ENCODE results near the gene EED. TPM values are rescaled to one million over a fixed set of nuclear protein-coding genes. Genes with fewer than 3 reads are reported as not detected.
A peak's percentile ranks its signal among the peaks of the same experiment; 100 is the strongest.

EED gene
- total RNA-seq, 1 experiment from 2014 or later, result 22.9 TPM

DNA sequence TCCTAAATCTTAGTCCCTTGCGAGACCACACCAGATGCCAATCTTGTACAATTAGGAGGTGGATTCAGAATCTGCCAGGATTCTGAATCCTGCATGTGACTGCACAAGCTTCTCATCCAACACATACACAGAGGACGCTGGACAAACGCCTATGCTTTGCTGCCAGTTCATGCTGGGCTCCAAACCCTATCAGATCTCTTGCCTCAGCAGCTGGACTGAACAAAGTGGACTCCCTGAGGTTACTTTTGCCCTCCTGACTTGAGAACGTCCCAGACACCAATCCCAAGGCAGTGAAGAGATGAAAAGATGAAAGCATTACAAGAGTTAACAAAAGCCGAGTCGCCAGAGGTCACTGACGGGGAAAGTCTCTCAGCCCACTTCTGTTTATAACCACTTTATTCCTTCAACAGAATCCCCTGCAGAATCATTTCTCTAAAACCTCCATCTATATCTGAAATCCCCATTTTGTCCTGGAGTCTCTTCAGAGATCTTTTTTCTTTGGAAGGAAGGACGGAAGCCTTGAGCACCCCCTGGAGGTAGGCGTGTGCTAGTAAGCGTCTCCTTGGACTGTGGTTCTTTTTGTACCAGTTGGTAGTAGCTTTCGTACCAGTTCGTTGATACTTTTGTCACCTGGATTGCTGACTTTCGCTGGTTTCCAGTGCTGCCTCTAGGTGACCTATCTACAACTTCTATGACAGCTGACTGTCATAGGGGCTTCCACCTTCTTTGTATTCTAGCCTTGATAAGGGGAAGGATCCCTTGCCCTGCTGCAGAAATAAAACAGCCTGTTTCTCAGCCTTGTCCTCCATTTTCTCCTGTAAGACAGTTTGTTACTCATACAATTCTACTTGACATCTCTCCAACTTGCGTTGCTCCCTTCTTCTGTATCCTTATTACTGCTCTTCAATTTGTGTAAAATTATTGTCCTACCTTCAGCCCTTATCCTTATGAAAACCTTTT lies 26.1 kb upstream of the EED start:
- CTCF ChIA-PET, result interaction anchor here (0.5 to 5.6 kb wide), 43 partner anchors 9 to 555 kb away, joined by 3 to 28 read pairs (median 4); partner anchors contain the start of gene CCDC83
- no peak overlapping the region for H3K4me3 Mint-ChIP-seq (ENCODE audit: unreplicated experiment)
- POLR2A ChIA-PET, result interaction anchor here (1.0 kb wide), 1 partner anchor 25 kb away, joined by 3 read pairs; no protein-coding TSS in a partner anchor

DNA sequence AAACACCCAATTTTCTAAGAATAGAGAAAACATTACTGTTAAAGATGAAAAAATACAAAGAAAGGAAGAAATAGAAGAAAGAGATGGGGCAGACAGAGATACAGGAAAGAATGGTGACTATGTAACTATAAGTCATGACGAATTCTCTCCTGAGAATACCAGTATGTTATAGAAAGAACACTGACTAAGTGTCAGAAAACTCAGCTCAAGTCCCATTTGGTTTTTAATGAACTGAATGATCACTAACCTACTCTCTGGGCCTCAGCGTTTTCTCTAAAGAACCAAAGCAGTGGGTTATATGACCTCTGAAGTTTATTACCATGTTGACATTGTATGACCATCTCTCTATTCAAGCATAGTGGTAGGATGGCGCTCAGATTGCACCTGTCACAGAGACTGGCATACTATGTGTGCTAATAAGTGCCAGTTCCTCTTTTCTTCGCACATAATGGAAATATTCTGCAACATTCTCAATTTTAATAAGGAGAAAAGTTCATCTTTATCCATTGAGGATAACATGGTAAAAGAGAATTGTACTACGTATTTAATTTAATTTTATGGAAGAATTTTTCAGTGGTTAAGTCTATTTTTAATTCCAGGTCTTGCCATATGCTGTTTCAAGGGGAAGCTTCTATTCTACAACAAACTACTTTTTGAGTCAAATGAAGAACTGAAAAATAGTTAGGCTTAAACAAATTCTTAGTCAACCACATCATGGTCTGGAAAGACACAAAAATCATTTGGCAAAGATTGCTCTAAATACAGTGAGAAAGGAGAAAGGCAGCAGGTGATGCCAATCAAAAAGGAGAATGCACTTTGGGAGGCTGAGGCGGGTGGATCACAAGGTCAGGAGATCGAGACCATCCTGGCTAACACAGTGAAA lies 25.0 kb upstream of the EED start:
- peaks cover 11% of the 10 kb centered on the region for H3K36me3 Mint-ChIP-seq (ENCODE audit: insufficient read depth, unreplicated experiment)
- intact Hi-C loops (cut with micrococcal nuclease), result loop anchor here (5.0 kb wide), 1 partner anchor 622 kb away; no protein-coding TSS in a partner anchor
- CTCF ChIA-PET, result interaction anchor here (0.6 to 5.6 kb wide), 22 partner anchors 11 to 1672 kb away, joined by 3 to 28 read pairs (median 4); partner anchors contain the start of gene CCDC83
- peaks cover 6% of the 10 kb centered on the region for H3K4me1 Mint-ChIP-seq (ENCODE audit: insufficient read depth, unreplicated experiment)
- BruUV-seq (replicated peaks), result no TSS peak
- no peak overlapping the region for H3K27ac Mint-ChIP-seq (ENCODE audit: low read depth, unreplicated experiment)
- no peaks in the 10 kb centered on the region for H3K9me3 Mint-ChIP-seq (ENCODE audit: unreplicated experiment)
- H3K4me3 Mint-ChIP-seq (ENCODE audit: unreplicated experiment), result no peak overlapping the region
- TF ChIP-seq, protein P1, sequence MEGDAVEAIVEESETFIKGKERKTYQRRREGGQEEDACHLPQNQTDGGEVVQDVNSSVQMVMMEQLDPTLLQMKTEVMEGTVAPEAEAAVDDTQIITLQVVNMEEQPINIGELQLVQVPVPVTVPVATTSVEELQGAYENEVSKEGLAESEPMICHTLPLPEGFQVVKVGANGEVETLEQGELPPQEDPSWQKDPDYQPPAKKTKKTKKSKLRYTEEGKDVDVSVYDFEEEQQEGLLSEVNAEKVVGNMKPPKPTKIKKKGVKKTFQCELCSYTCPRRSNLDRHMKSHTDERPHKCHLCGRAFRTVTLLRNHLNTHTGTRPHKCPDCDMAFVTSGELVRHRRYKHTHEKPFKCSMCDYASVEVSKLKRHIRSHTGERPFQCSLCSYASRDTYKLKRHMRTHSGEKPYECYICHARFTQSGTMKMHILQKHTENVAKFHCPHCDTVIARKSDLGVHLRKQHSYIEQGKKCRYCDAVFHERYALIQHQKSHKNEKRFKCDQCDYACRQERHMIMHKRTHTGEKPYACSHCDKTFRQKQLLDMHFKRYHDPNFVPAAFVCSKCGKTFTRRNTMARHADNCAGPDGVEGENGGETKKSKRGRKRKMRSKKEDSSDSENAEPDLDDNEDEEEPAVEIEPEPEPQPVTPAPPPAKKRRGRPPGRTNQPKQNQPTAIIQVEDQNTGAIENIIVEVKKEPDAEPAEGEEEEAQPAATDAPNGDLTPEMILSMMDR (IDR thresholded peaks at IDR 0.05; ENCODE audit: unreplicated experiment), result no peak
- no peaks in the 10 kb centered on the region for H3K27me3 Mint-ChIP-seq (ENCODE audit: insufficient read depth, unreplicated experiment)
- POLR2A ChIA-PET, result no interaction called here
- no peak for DNase-seq (ENCODE audit: unreplicated experiment)

More for the DNA sequence above, 26.1 kb upstream of the EED start:
- Mint-ChIP-seq H3K36me3 (ENCODE audit: insufficient read depth, unreplicated experiment) (peaks cover 11% of the 10 kb centered on the region), H3K27ac (ENCODE audit: low read depth, unreplicated experiment) (no peak overlapping the region), H3K4me1 (ENCODE audit: insufficient read depth, unreplicated experiment) (peaks cover 6% of the 10 kb centered on the region), H3K27me3 (ENCODE audit: insufficient read depth, unreplicated experiment) (no peaks in the 10 kb centered on the region), H3K9me3 (ENCODE audit: unreplicated experiment) (no peaks in the 10 kb centered on the region)
- intact Hi-C loops (cut with micrococcal nuclease), result loop anchor here (1.0 to 5.0 kb wide), 4 partner anchors 176 to 621 kb away; partner anchors contain the start of gene CCDC83
- no TSS peak for BruUV-seq (replicated peaks)
- peak; percentile 79 for DNase-seq (ENCODE audit: unreplicated experiment)
- TF ChIP-seq, protein P1 (IDR thresholded peaks at IDR 0.05; ENCODE audit: unreplicated experiment), result peak; percentile 81

DNA sequence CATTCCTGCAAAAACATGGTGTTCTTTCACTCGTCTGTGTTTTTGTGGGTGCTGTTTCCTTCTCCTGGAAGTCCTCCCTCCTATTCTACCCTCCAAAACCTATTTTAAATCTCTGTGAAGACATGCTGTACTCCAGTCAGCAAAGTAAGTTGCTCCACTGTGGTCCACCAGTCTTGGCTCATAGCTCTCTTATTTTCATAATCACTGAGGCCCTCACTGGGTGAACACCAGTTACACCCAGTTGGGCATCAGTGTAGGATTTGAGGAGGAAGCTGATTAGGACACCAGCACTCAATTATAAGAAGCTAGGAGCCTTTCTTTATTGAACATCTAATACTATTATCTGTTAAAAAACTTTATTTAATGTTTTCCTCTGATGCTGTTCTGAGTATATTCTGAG lies 23.9 kb upstream of the EED start:
- Mint-ChIP-seq H3K9me3 (ENCODE audit: unreplicated experiment) (no peaks in the 10 kb centered on the region), H3K27me3 (ENCODE audit: insufficient read depth, unreplicated experiment) (no peaks in the 10 kb centered on the region), H3K4me3 (ENCODE audit: unreplicated experiment) (no peak overlapping the region), H3K36me3 (ENCODE audit: insufficient read depth, unreplicated experiment) (peaks cover 11% of the 10 kb centered on the region), H3K4me1 (ENCODE audit: insufficient read depth, unreplicated experiment) (peaks cover 6% of the 10 kb centered on the region), H3K27ac (ENCODE audit: low read depth, unreplicated experiment) (no peak overlapping the region)
- intact Hi-C loops (cut with micrococcal nuclease), result no loop called here
- ChIA-PET CTCF (interaction anchor here (0.5 to 2.3 kb wide), 7 partner anchors 9 to 366 kb away, joined by 3 to 17 read pairs (median 3); partner anchors contain the start of gene CCDC83), POLR2A (no interaction called here)
- TF ChIP-seq, protein P1 (IDR thresholded peaks at IDR 0.05; ENCODE audit: unreplicated experiment), result no peak
- no TSS peak for BruUV-seq (replicated peaks)
- no peak for DNase-seq (ENCODE audit: unreplicated experiment)
